K562 (cell line): Measurements from ENCODE around the gene FAM83B. TPM values are rescaled to one million over a fixed set of nuclear protein-coding genes. Genes with fewer than 3 reads are reported as not detected.

Experiments
- ATAC-seq: fragments of 200-7000 bp; cut with Tn5 transposase; 3 replicates; pipeline ENCODE4 v1.9.1; 2020; ENCODE audit warnings: moderate library complexity
- BruUV-seq: library from RNA; stranded (reverse); fragments of 400-500 nt; replicated peaks from 2 replicates; lab custom pipeline; 2021; lab: Mats Ljungman, UMichigan
- CTCF ChIA-PET: fragments of 300-600 bp; formaldehyde crosslinking; extraction: SDS; loops from one replicate; lab custom pipeline; 2021; ENCODE audit warnings: low intra/inter-chr PET ratio; lab: Yijun Ruan, JAX
- POLR2A ChIA-PET: fragments of 300-600, 350-650 bp; sonication (Branson Sonifier 250); formaldehyde crosslinking; extraction: SDS; loops from one replicate; lab custom pipeline; 2021; ENCODE audit warnings: antibody characterized with exemption, inconsistent platforms; lab: Yijun Ruan, JAX
- DNase-seq, 4 experiments: peaks; one replicate each; pipeline versions ENCODE4 v3.0.0 to v3.0.0-alpha.2; 2011 to 2018; ENCODE audit warnings: low spot score in 3 of 4, mixed read lengths in 3 of 4; ENCODE audit errors: extremely low read depth in 1 of 4
- FAIRE-seq: peaks from 2 replicates; lab custom pipeline; 2011; peaks lifted over from hg19 to GRCh38; lab: Jason Lieb, UNC
- H2AFZ ChIP-seq: 2 replicates; pipeline ENCODE4 v1.6.0; 2011; ENCODE audit warnings: low read depth, low read length, control low read depth, inconsistent platforms
- H3K27ac ChIP-seq: fragments of 200-600 bp; 3 replicates; pipeline ENCODE4 v1.8.0; 2011; ENCODE audit warnings: low read depth, mild to moderate bottlenecking, control low read depth, inconsistent platforms, low read length, moderate library complexity, mixed read lengths; ENCODE audit errors: extremely low read depth
- H3K27me3 ChIP-seq, 2 experiments: fragments of 300-600 bp in 1 of 2; 2 replicates in 1 of 2; 3 replicates in 1 of 2; pipeline versions ENCODE4 v1.6.0 to v1.8.0; 2011; ENCODE audit warnings: inconsistent platforms in 2 of 2, low read length in 2 of 2, mild to moderate bottlenecking in 1 of 2, mixed read lengths in 1 of 2, moderate library complexity in 1 of 2; ENCODE audit not compliant: control insufficient read depth in 2 of 2, insufficient read depth in 2 of 2
- H3K36me3 ChIP-seq: fragments of 300-600 bp; 3 replicates; pipeline ENCODE4 v1.8.0; 2011; ENCODE audit warnings: mild to moderate bottlenecking, low read length, inconsistent platforms; ENCODE audit not compliant: control insufficient read depth, insufficient read depth
- H3K4me1 ChIP-seq, 2 experiments: fragments of 200-600 bp in 1 of 2; replicated peaks in 1 of 2; 2 replicates in 1 of 2; 3 replicates in 1 of 2; pipeline versions ENCODE4 v1.5.1 to v1.8.0; 2011; ENCODE audit warnings: inconsistent platforms in 2 of 2, low read length in 2 of 2, mild to moderate bottlenecking in 1 of 2, mixed read lengths in 1 of 2, moderate library complexity in 1 of 2; ENCODE audit not compliant: control insufficient read depth in 2 of 2, insufficient read depth in 2 of 2
- H3K4me2 ChIP-seq: 2 replicates; pipeline ENCODE4 v1.6.1; 2011; ENCODE audit warnings: low read length, control low read depth, inconsistent platforms, mixed read lengths; ENCODE audit not compliant: insufficient read depth
- H3K4me3 ChIP-seq: fragments of 200-600 bp; sonication (generic), shearing (Covaris generic); 2 replicates; pipeline ENCODE4 v1.5.1; 2016; ENCODE audit warnings: control low read depth, inconsistent platforms
- H3K79me2 ChIP-seq: fragments of 200-600 bp; 3 replicates; pipeline ENCODE4 v1.8.0; 2011; ENCODE audit warnings: low read length, inconsistent platforms; ENCODE audit not compliant: control insufficient read depth, insufficient read depth
- H3K9ac ChIP-seq, 2 experiments: 2 replicates each; pipeline versions ENCODE4 v1.6.0 to v1.6.1; 2011; ENCODE audit warnings: low read depth in 2 of 2, low read length in 2 of 2, control low read depth in 1 of 2, inconsistent platforms in 1 of 2, mild to moderate bottlenecking in 1 of 2, mixed read lengths in 1 of 2; ENCODE audit not compliant: insufficient read depth in 1 of 2
- H3K9me1 ChIP-seq: one replicate; pipeline ENCODE4 v1.6.0; 2011; ENCODE audit warnings: inconsistent platforms, mild to moderate bottlenecking, low read length, moderate library complexity; ENCODE audit not compliant: control insufficient read depth, insufficient read depth
- H3K9me3 ChIP-seq: replicated peaks from 2 replicates; pipeline ENCODE4 v1.5.1; 2011; ENCODE audit warnings: low read depth, low read length, inconsistent platforms; ENCODE audit not compliant: control insufficient read depth, insufficient read depth
- H4K20me1 ChIP-seq: replicated peaks from 2 replicates; pipeline ENCODE4 v1.6.1; 2011; ENCODE audit warnings: low read length, inconsistent platforms, mixed read lengths; ENCODE audit not compliant: control insufficient read depth, insufficient read depth
- FIP1L1 ChIP-seq: fragments of 200-400 bp; formaldehyde crosslinking; IDR thresholded peaks from 2 replicates; pipeline ENCODE4 v1.6.1; 2018; ENCODE audit warnings: mild to moderate bottlenecking, low read depth, low read length; ENCODE audit not compliant: poor library complexity, severe bottlenecking
- HNRNPK ChIP-seq: fragments of 200-400 bp; formaldehyde crosslinking; IDR thresholded peaks from one replicate; pipeline ENCODE4 v1.6.1; 2018; ENCODE audit warnings: mild to moderate bottlenecking, low read depth, low read length; ENCODE audit not compliant: poor library complexity, severe bottlenecking
- NFYB ChIP-seq: IDR thresholded peaks from 2 replicates; pipeline ENCODE4 v1.6.1; 2011; ENCODE audit warnings: mild to moderate bottlenecking, moderate library complexity; ENCODE audit not compliant: insufficient read length; ENCODE audit errors: extremely low read depth
- PURB ChIP-seq: sonication (generic); formaldehyde crosslinking; IDR thresholded peaks from 2 replicates; pipeline ENCODE4 v1.9.0; 2021; ENCODE audit warnings: low read depth, mild to moderate bottlenecking, missing genetic modification reagents
- RBM34 ChIP-seq: fragments of 200-400 bp; formaldehyde crosslinking; IDR thresholded peaks from 2 replicates; pipeline ENCODE4 v1.6.1; 2018; ENCODE audit warnings: low read length, borderline replicate concordance; ENCODE audit not compliant: insufficient read depth
- TFE3 ChIP-seq: fragments of 450-650 bp; formaldehyde crosslinking; IDR thresholded peaks from 2 replicates; pipeline ENCODE4 v1.4.0; 2020; ENCODE audit warnings: mild to moderate bottlenecking, mixed read lengths
- ZNF354B ChIP-seq: fragments of 250-450 bp; sonication (Bioruptor Pico); IDR thresholded peaks from 2 replicates; pipeline ENCODE4 v1.4.0; 2020
- ZNF445 ChIP-seq: fragments of 250-450 bp; sonication (Bioruptor Pico); IDR thresholded peaks from 2 replicates; pipeline ENCODE4 v1.4.0; 2020; ENCODE audit warnings: low read depth, mild to moderate bottlenecking, moderate library complexity
- WGBS: fragments of 100-300 bp; shearing (Covaris generic); methylation state at CpG from one replicate; pipeline ENCODE4 v1.1.6; 2016; ENCODE audit warnings: low coverage, mixed read lengths; ENCODE audit not compliant: insufficient coverage; ENCODE audit errors: missing lambda C conversion rate; 5-methylcytosine and 5-hydroxymethylcytosine counted together
- in situ Hi-C: fragments of 300-500 bp; cut with MboI; formaldehyde crosslinking; loops from 4 replicates; pipeline ENCODE4 v1.15.0; 2018; ENCODE audit warnings: inconsistent platforms, mixed read lengths
- intact Hi-C: fragments of 100-400 bp; cut with micrococcal nuclease; formaldehyde crosslinking; loops from 2 replicates; pipeline ENCODE4 v1.14.2; 2022
- polyA plus RNA-seq, 8 experiments: library from polyadenylated mRNA; depleted of rRNA in 4 of 8; stranded (reverse) in 5 of 8; unstranded in 3 of 8; fragments of >200 nt; fragmentation: Nextera tagmentation in 2 of 8; fragmentation: Illumina TruSeq in 1 of 8; extraction: Ambion mirVana in 2 of 8; extraction: Trizol in 1 of 8; gene quantifications; 2 replicates each; pipeline versions ENCODE4 v1.2.1 to v1.2.3, GENCODE V29; 2011 to 2014; ENCODE audit warnings: inconsistent platforms in 1 of 8, missing spikeins in 1 of 8
- total RNA-seq, 7 experiments: library from RNA; depleted of rRNA in 6 of 7; stranded (reverse); fragments of >200 nt in 6 of 7; fragmentation: Illumina TruSeq in 2 of 7; extraction: Trizol in 2 of 7; gene quantifications; 2 replicates each; pipeline versions ENCODE4 v1.2.1 to v1.2.3, GENCODE V29; 2011 to 2021; ENCODE audit warnings: low replicate concordance in 1 of 7
- TF ChIP-seq, protein P1 (sequence below): IDR thresholded peaks from 2 replicates; pipeline ENCODE4 v1.6.1; 2014; ENCODE audit warnings: antibody characterized with exemption

FAM83B gene
- total and polyA plus RNA-seq, 9 of the 15 experiments (the other 6 are each of a cell fraction or from before 2014, with no cell fraction given): not detected

DNA sequence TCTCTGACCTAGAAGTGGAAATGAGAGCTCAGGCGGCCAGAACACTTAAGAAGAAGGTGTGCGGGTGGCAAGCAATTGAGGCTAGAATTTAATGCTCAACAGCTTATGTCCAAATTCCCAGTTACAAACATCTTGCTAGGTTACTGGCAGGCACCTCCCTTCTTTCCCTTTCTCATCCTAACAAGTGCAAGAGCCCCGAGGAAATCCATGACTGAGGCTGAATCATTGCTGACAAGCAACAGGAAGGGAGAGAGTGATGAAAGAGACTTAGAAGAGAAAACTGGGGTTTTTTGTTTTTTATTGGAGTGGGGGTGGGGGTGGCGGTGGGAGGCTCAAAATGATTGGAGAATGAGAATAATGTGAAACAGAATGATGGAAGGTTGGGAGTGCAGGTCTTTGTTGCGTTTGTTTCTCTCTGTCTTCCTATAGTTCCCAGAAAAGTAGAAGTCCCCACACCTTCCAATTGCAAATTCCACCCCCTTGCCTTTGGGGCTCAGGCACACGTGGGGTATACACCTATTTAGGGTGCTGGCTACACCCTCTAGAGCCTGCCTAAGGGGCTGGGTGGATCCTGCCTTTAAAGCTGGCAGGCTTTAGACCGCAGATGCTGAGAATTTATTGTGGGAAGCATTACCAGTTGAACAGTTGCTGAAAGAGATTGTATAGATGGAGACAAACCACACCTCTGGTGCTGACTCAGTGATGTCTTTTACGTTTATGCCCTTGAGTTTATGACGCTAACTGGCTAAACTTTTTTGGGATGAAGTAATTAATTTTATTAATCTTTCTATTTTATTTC lies 1.4 kb downstream of the FAM83B start (continued):
- no peak for TF ChIP-seq NFYB
- TF ChIP-seq FIP1L1: no peak
- TF ChIP-seq HNRNPK: no peak

DNA sequence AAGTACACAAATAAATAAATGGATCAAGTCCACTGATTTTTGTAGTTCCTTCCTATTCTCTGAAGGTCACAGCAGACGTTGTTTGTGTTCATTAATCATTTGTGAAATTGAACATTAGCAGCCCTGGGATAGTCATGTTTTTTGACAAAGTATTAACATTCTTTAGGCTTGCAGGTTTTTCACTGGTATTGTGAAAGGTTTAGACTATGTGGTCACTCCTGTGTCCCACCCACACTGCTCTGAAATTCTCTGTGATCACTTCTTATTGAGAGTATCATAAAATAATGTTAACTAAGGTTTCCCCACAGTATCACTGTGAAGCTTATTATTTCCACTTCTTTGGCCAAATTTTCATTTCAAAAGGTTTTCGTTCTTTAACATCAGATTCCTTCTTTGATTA lies 3.5 kb downstream of the FAM83B start:
- H3K4me3 ChIP-seq: no peak overlapping the region
- H2AFZ ChIP-seq: no peak overlapping the region
- 0% methylated on average over 2 of the region's 2 CpGs for WGBS
- DNase-seq (no peak), ATAC-seq (no peak), FAIRE-seq (no peak)
- H3K27ac ChIP-seq: no peak overlapping the region
- in situ Hi-C loops (no loop called here), intact Hi-C loops (no loop called here)
- no peaks in the 10 kb centered on the region for H3K36me3 ChIP-seq
- no peaks in the 10 kb centered on the region for H3K9me1 ChIP-seq
- BruUV-seq: no TSS peak
- no peak overlapping the region for H3K4me2 ChIP-seq
- no peaks in the 10 kb centered on the region for H4K20me1 ChIP-seq
- no peaks in the 10 kb centered on the region for H3K9me3 ChIP-seq
- no peaks in the 10 kb centered on the region for H3K79me2 ChIP-seq
- H3K27me3 ChIP-seq: no peaks in the 10 kb centered on the region
- ChIA-PET POLR2A (interaction anchor here (0.7 kb wide), 1 partner anchor 29 kb away, joined by 3 read pairs; no protein-coding TSS in a partner anchor), CTCF (interaction anchor here (0.7 kb wide), 1 partner anchor 362 kb away, joined by 5 read pairs; no protein-coding TSS in a partner anchor)
- H3K4me1 ChIP-seq: no peaks in the 10 kb centered on the region
- no peak overlapping the region for H3K9ac ChIP-seq
- TF ChIP-seq, protein P1, sequence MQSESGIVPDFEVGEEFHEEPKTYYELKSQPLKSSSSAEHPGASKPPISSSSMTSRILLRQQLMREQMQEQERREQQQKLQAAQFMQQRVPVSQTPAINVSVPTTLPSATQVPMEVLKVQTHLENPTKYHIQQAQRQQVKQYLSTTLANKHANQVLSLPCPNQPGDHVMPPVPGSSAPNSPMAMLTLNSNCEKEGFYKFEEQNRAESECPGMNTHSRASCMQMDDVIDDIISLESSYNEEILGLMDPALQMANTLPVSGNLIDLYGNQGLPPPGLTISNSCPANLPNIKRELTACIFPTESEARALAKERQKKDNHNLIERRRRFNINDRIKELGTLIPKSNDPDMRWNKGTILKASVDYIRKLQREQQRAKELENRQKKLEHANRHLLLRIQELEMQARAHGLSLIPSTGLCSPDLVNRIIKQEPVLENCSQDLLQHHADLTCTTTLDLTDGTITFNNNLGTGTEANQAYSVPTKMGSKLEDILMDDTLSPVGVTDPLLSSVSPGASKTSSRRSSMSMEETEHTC: no peak
- no peak for TF ChIP-seq TFE3 (CRISPR knock-in tag)
- TF ChIP-seq ZNF445 (CRISPR knock-in tag): no peak
- no peak for TF ChIP-seq RBM34
- no peak for TF ChIP-seq PURB
- no peak for TF ChIP-seq ZNF354B (CRISPR knock-in tag)
